GM12864 (cell line): Measurements from ENCODE around the gene CD63.

Experiments used
- DNase-seq: peaks from one replicate; pipeline ENCODE4 v3.0.0-alpha.2; 2011; ENCODE audit warnings: low read depth
- H3K4me3 ChIP-seq: 2 replicates; pipeline ENCODE4 v1.5.1; 2011; ENCODE audit warnings: mild to moderate bottlenecking, low read depth, low read length, control low read depth
- CTCF ChIP-seq: IDR thresholded peaks from 2 replicates; pipeline ENCODE4 v1.5.1; 2011; ENCODE audit warnings: low read depth, mild to moderate bottlenecking, moderate library complexity, low read length, control low read depth, inconsistent platforms; ENCODE audit errors: missing control alignments

The CD63 gene

GRCh38 chr12:55684761-55685370 lies 43.9 kb downstream of the CD63 start:
- DNase-seq = no peak
- TF ChIP-seq CTCF = no peak
- H3K4me3 ChIP-seq = no peak overlapping the region

GRCh38 chr12:55683676-55684075 lies 45.1 kb downstream of the CD63 start:
- DNase-seq = no peak
- H3K4me3 ChIP-seq = no peak overlapping the region

GRCh38 chr12:55682087-55682796 lies 46.6 kb downstream of the CD63 start:
- no peak overlapping the region for H3K4me3 ChIP-seq
- no peak for TF ChIP-seq CTCF
- DNase-seq = no peak

More at GRCh38 chr12:55683676-55684075, 45.1 kb downstream of the CD63 start:
- TF ChIP-seq CTCF = no peak

- TF ChIP-seq CTCF = no peak
- DNase-seq = no peak
- H3K4me3 ChIP-seq = no peak overlapping the region
These were observed 47.4 kb downstream of the CD63 start for GRCh38 chr12:55681142-55682077.

GRCh38 chr12:55679691-55680090 lies 49.1 kb downstream of the CD63 start:
- DNase-seq = no peak
- no peak for TF ChIP-seq CTCF
- no peak overlapping the region for H3K4me3 ChIP-seq

GRCh38 chr12:55676707-55677106 lies 52.1 kb downstream of the CD63 start:
- no peak for DNase-seq
- TF ChIP-seq CTCF = no peak
- H3K4me3 ChIP-seq = no peak overlapping the region
